T-cell (primary cell): ENCODE results near the gene SFTPB. TPM values are rescaled to one million over a fixed set of nuclear protein-coding genes. Genes with fewer than 3 reads are reported as not detected.

Experiments used
- ATAC-seq, 4 experiments: fragments of 200-7000 bp in 3 of 4; fragments of 150-1000 bp in 1 of 4; cut with Tn5 transposase; replicated peaks in 1 of 4; 1 replicate in 3 of 4; 2 replicates in 1 of 4; pipeline ENCODE4 v1.10.0; 2021; ENCODE audit warnings: moderate library complexity in 3 of 4, mild to moderate bottlenecking in 2 of 4, moderate number of reproducible peaks in 1 of 4
- CTCF ChIA-PET, 2 donors: fragments of 300-600 bp; sonication (Branson Sonifier 250); formaldehyde crosslinking; loops; one replicate each; lab custom pipeline; 2022; ENCODE audit warnings: antibody characterized with exemption in 2 of 2; lab: Charles Lee
- POLR2A ChIA-PET, 2 donors: fragments of 300-600 bp; sonication (Branson Sonifier 250); formaldehyde crosslinking; loops; one replicate each; lab custom pipeline; 2022; ENCODE audit warnings: antibody characterized with exemption in 2 of 2; lab: Charles Lee
- DNase-seq, 35 experiments: peaks; one replicate each; pipeline versions ENCODE4 v3.0.0 to v3.0.0-alpha.2; 2013 to 2023
- H3K27ac ChIP-seq: one replicate; pipeline ENCODE4 v1.5.1; 2013; ENCODE audit warnings: low read length
- H3K27me3 ChIP-seq, 2 experiments: replicated peaks in 1 of 2; 1 replicate in 1 of 2; 2 replicates in 1 of 2; pipeline versions ENCODE4 v1.6.1 to v1.7.0; 2013; ENCODE audit warnings: low read length in 1 of 2, mixed read lengths in 1 of 2; ENCODE audit not compliant: control insufficient read depth in 2 of 2, insufficient read depth in 2 of 2; ENCODE audit errors: extremely low read depth in 1 of 2
- H3K36me3 ChIP-seq, 2 donors: 1 replicate in 1 of 2; 2 replicates in 1 of 2; pipeline versions ENCODE4 v1.6.1 to v1.7.0; 2013; ENCODE audit warnings: low read length in 1 of 2; ENCODE audit not compliant: control insufficient read depth in 2 of 2, insufficient read depth in 1 of 2; ENCODE audit errors: extremely low read depth in 1 of 2
- H3K4me1 ChIP-seq, 2 experiments: 1 replicate in 1 of 2; 2 replicates in 1 of 2; pipeline versions ENCODE4 v1.6.1 to v1.7.0; 2013; ENCODE audit warnings: low read length in 2 of 2, mixed read lengths in 1 of 2; ENCODE audit not compliant: insufficient read depth in 2 of 2, control insufficient read depth in 1 of 2; ENCODE audit errors: extremely low read depth in 1 of 2
- H3K4me3 ChIP-seq, 2 donors: 1 replicate in 1 of 2; 2 replicates in 1 of 2; pipeline versions ENCODE4 v1.5.1 to v1.7.0; 2013; ENCODE audit warnings: mild to moderate bottlenecking in 2 of 2, low read length in 1 of 2, moderate library complexity in 1 of 2; ENCODE audit not compliant: control insufficient read depth in 1 of 2; ENCODE audit errors: extremely low read depth in 1 of 2
- H3K9me3 ChIP-seq: 2 replicates; pipeline ENCODE4 v1.7.0; 2013
- H3K27ac Mint-ChIP-seq, 2 donors: one replicate each; pipeline ENCODE4 v1.8.0; 2020 to 2021; ENCODE audit warnings: mild to moderate bottlenecking in 2 of 2, mixed read lengths in 2 of 2
- H3K27me3 Mint-ChIP-seq, 2 donors: one replicate each; pipeline ENCODE4 v1.8.0; 2021 to 2022; ENCODE audit warnings: mixed read lengths in 2 of 2
- H3K36me3 Mint-ChIP-seq: one replicate; pipeline ENCODE4 v1.8.0; 2021; ENCODE audit warnings: mixed read lengths
- H3K4me1 Mint-ChIP-seq, 3 donors: one replicate each; pipeline ENCODE4 v1.8.0; 2020 to 2022; ENCODE audit warnings: mixed read lengths in 3 of 3, mild to moderate bottlenecking in 1 of 3
- H3K4me3 Mint-ChIP-seq, 3 donors: one replicate each; pipeline ENCODE4 v1.8.0; 2020 to 2022; ENCODE audit warnings: mild to moderate bottlenecking in 3 of 3, mixed read lengths in 3 of 3, moderate library complexity in 3 of 3
- H3K9me3 Mint-ChIP-seq, 3 donors: one replicate each; pipeline ENCODE4 v1.8.0; 2020 to 2022; ENCODE audit warnings: mixed read lengths in 3 of 3
- WGBS: methylation state at CpG from one replicate; pipeline ENCODE4 v1.1.5; 2013; ENCODE audit warnings: missing lambda C conversion rate; ENCODE audit not compliant: insufficient coverage; 5-methylcytosine and 5-hydroxymethylcytosine counted together
- total RNA-seq, 35 experiments: library from RNA in 6 of 35; stranded (reverse) in 6 of 35; fragments of 120-200 nt in 1 of 35; gene quantifications; one replicate each; pipeline versions ENCODE4 v1.2.1 to v1.2.4 and lab custom pipeline; 2013 to 2026

Gene SFTPB
- total RNA-seq, 5 donors from 2014 or later (not counting 1 experiment from before 2014, with no cell fraction given), result 11.6 to 18.6 (median 16.0) TPM; not detected in 2

DNA sequence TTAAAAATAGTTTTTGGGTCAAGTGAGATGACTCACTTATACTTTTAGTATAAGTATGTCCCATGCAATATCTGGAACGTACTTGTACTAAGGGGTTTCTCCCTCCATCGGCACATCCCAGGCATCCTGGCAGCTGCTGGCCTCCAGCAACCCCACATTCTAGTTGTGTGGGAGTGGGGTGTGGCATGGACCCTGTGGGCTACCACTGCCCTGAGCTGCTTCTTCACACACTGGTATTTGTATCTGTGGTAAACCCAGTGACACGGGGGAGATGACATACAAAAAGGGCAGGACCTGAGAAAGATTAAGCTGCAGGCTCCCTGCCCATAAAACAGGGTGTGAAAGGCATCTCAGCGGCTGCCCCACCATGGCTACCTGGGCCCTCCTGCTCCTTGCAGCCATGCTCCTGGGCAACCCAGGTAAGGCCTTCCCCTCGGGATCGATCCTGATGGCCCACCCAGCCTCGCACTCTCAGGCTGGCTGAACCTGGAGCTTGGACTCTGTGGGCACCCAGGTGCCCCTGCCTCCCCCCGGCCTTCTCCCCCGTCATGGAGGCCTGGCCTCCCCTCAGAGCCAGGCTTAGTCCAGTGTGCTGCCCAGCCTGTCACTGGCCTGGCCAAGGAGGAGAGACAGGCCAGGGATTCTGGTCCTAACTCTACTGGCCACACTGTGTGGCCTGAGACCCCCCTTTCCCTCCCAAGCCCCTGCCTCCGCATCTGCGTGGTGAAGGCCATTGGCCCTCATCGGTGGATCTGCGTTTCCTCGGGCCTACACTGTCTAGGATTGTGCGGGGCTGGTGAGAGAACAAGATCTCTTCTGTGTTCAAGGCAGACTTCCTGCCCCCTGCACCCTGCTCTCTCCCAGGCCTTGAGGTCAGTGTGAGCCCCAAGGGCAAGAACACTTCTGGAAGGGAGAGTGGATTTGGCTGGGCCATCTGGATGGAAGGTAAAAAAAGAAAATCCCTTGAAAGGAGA, 26.3 kb upstream of the SFTPB start, which contains the start of gene GNLY:
Gene GNLY, plus strand, starts transcription at position 307 of the 974 bp plus-strand sequence. Its CDS starts 61 bp downstream, at position 368.
- peak within 1 kb of the TSS in 1 of 2 donors; percentile 41 for H3K4me3 ChIP-seq
- peaks cover 0 to 26% of the 10 kb centered on the region in 2 experiments for H3K4me1 ChIP-seq
- DNase-seq, result peak in 16 of 35 experiments; percentile 15 to 48 (median 22)
- no peaks in the 10 kb centered on the region for H3K9me3 Mint-ChIP-seq
- POLR2A ChIA-PET, result no interaction called here
- H3K27me3 Mint-ChIP-seq, result no peaks in the 10 kb centered on the region
- peak in 2 of 4 experiments; percentile 38 to 56 for ATAC-seq
- peak within 1 kb of the TSS; percentile 71 for H3K27ac ChIP-seq
- H3K27ac Mint-ChIP-seq, result peak within 1 kb of the TSS; percentile 52 to 66
- CTCF ChIA-PET, result interaction anchor here in 1 of 2 donors (0.6 to 1.0 kb wide), 6 partner anchors 10 to 234 kb away, joined by 3 to 4 read pairs (median 3); no protein-coding TSS in a partner anchor
- peaks cover 0 to 2% (median 0%) of the 10 kb centered on the region in 3 donors for H3K4me1 Mint-ChIP-seq
- no peaks in the 10 kb centered on the region for H3K9me3 ChIP-seq
- H3K4me3 Mint-ChIP-seq, result peak within 1 kb of the TSS; percentile 23 to 60 (median 57)
- WGBS, result 71% methylated on average over 12 of the region's 15 CpGs
- peaks cover 0 to 11% of the 10 kb centered on the region in 2 experiments for H3K27me3 ChIP-seq
- no peaks in the 10 kb centered on the region for H3K36me3 ChIP-seq
- no peaks in the 10 kb centered on the region for H3K36me3 Mint-ChIP-seq

DNA sequence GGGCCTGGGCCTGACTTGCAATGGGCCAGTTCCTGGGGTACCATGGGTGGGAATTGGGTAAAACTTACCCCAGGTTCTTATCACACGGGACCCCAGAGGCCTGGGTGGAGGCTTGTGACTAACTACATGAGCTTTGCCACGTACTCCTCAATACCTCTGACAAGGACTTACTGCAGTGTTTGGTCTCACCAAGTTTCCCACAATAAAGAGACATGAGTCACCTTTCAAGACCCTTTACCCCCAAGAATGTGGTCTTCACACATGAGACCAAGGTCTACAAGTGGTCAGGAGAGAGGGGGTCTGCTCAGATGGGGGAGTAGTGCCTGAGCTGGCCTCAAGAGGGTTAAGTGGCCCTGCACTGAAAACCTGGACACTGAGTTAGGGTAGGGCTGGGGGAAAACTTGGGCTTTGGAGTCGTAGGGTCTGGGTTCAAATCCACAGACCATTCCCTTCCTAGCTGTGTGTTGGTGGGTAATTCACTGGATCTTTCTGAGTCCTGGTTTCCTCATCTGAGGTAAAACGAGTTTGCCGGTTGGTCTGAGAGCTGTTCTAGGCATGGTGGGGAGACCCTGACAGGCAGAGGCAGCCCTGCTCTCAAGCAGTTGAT, 24.1 kb upstream of the SFTPB start:
- no peaks in the 10 kb centered on the region for H3K36me3 Mint-ChIP-seq
- peak overlapping the region in 1 of 2 donors; percentile 15 for H3K27ac Mint-ChIP-seq

DNA sequence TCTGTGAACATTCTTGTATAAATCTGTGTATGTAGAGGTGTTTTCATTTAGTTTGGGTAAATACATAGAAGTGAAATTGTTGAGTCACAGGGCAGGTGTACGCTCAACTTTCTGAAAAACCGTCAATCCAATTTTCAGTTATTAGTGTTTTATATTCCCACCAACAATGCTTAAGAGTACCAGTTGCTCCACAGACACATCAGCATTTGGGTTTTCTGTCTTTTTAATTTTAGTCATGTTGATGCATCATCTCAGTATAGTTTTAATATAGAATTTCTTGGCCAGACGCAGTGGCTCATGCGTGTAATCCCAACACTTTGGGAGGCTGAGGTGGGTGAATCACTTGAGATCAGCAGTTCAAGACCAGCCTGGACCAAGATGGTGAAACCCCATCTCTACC, 22.9 kb upstream of the SFTPB start:
- Mint-ChIP-seq H3K9me3 (no peaks in the 10 kb centered on the region), H3K27me3 (peaks cover 0 to 2% of the 10 kb centered on the region in 2 donors), H3K27ac (no peak overlapping the region), H3K4me3 (no peak overlapping the region), H3K36me3 (no peaks in the 10 kb centered on the region), H3K4me1 (peaks cover 0 to 2% (median 0%) of the 10 kb centered on the region in 3 donors)
- no peaks in the 10 kb centered on the region for H3K9me3 ChIP-seq
- H3K36me3 ChIP-seq, result no peaks in the 10 kb centered on the region
- ATAC-seq, result no peak
- peaks cover 0 to 17% of the 10 kb centered on the region in 2 experiments for H3K4me1 ChIP-seq
- H3K27ac ChIP-seq, result no peak overlapping the region
- DNase-seq, result no peak
- H3K27me3 ChIP-seq, result peaks cover 0 to 5% of the 10 kb centered on the region in 2 experiments
- ChIA-PET CTCF (no interaction called here), POLR2A (no interaction called here)
- H3K4me3 ChIP-seq, result no peak overlapping the region
- WGBS, result no CpG with 5 or more reads among the region's 4 CpGs

More for the DNA sequence above, 24.1 kb upstream of the SFTPB start:
- ChIA-PET POLR2A (no interaction called here), CTCF (interaction anchor here in 1 of 2 donors (1.4 kb wide), 1 partner anchor 55 kb away, joined by 6 read pairs; no protein-coding TSS in a partner anchor)
- H3K9me3 Mint-ChIP-seq, result no peaks in the 10 kb centered on the region
- no peaks in the 10 kb centered on the region for H3K27me3 Mint-ChIP-seq
- H3K4me3 ChIP-seq, result no peak overlapping the region
- 66% methylated on average over 3 of the region's 5 CpGs for WGBS
- peak in 1 of 4 experiments; percentile 22 for ATAC-seq
- H3K9me3 ChIP-seq, result no peaks in the 10 kb centered on the region
- peaks cover 0 to 7% of the 10 kb centered on the region in 2 experiments for H3K27me3 ChIP-seq
- H3K4me1 Mint-ChIP-seq, result peaks cover 0 to 2% (median 0%) of the 10 kb centered on the region in 3 donors
- peak overlapping the region; percentile 3 for H3K27ac ChIP-seq
- H3K36me3 ChIP-seq, result no peaks in the 10 kb centered on the region
- no peak for DNase-seq
- peaks cover 0 to 19% of the 10 kb centered on the region in 2 experiments for H3K4me1 ChIP-seq
- no peak overlapping the region for H3K4me3 Mint-ChIP-seq

DNA sequence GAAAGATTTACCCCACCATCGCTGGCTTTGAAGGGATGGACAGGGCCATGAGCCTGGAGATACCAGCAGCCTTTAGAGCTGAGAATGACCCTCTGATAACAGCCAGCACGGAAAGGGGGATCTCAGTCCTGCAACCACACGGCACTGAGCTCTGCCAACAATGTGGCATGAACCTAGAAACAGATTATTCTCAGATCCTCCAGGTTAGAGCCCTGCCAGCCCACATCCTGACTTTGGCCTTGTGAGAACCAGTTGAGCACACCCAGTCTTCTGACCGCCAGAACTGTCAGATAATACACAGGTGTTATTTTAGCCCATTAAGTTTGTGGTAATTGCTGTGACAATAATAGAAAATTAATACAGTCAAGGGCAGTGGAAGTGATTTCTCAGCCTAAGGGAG, 16.8 kb upstream of the SFTPB start:
- H3K27ac ChIP-seq, result peak overlapping the region; percentile 15
- Mint-ChIP-seq H3K27ac (no peak overlapping the region), H3K4me1 (peaks cover 0 to 5% (median 1%) of the 10 kb centered on the region in 3 donors), H3K9me3 (no peaks in the 10 kb centered on the region), H3K4me3 (no peak overlapping the region), H3K36me3 (no peaks in the 10 kb centered on the region), H3K27me3 (peaks cover 0 to 5% of the 10 kb centered on the region in 2 donors)
- DNase-seq (no peak), ATAC-seq (no peak)
- no peak overlapping the region for H3K4me3 ChIP-seq
- H3K27me3 ChIP-seq, result peaks cover 0 to 7% of the 10 kb centered on the region in 2 experiments
- 49% methylated on average over 2 of the region's 4 CpGs for WGBS
- H3K36me3 ChIP-seq, result no peaks in the 10 kb centered on the region
- peaks cover 0 to 7% of the 10 kb centered on the region in 2 experiments for H3K4me1 ChIP-seq
- POLR2A ChIA-PET, result no interaction called here
- CTCF ChIA-PET, result no interaction called here
- H3K9me3 ChIP-seq, result no peaks in the 10 kb centered on the region

DNA sequence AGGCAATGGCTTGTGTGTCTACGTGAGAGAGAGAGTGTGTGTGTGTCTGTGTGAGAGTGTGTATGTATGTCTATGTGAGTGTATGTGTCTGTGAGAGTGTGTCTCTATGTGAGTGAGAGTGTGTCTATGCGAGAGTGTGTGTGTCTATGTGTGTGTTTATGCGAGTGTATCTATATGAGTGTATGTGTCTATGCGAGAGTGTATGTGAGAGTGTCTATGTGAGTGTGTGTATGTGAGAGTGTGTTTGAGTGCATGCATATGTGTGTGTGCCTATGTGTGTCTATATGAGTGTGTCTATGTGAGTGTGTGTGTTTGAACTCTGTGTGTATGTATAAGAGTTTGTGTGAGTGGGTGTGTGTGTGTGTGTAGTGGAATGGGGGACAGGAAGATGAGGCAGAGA, 16.4 kb upstream of the SFTPB start:
- DNase-seq, result no peak
- Histone ChIP-seq H3K4me1 (peaks cover 0 to 9% of the 10 kb centered on the region in 2 experiments), H3K36me3 (no peaks in the 10 kb centered on the region), H3K9me3 (no peaks in the 10 kb centered on the region), H3K27ac (peak overlapping the region; percentile 15), H3K4me3 (no peak overlapping the region), H3K27me3 (peaks cover 0 to 7% of the 10 kb centered on the region in 2 experiments)
- no peak overlapping the region for H3K4me3 Mint-ChIP-seq
- ChIA-PET POLR2A (no interaction called here), CTCF (no interaction called here)
- peak in 1 of 4 experiments; percentile 19 for ATAC-seq
- peaks cover 0 to 5% of the 10 kb centered on the region in 2 donors for H3K27me3 Mint-ChIP-seq
- no peaks in the 10 kb centered on the region for H3K9me3 Mint-ChIP-seq
- peaks cover 0 to 5% (median 1%) of the 10 kb centered on the region in 3 donors for H3K4me1 Mint-ChIP-seq
- no peaks in the 10 kb centered on the region for H3K36me3 Mint-ChIP-seq
- 92% methylated on average over 4 of the region's 4 CpGs for WGBS
- H3K27ac Mint-ChIP-seq, result no peak overlapping the region

DNA sequence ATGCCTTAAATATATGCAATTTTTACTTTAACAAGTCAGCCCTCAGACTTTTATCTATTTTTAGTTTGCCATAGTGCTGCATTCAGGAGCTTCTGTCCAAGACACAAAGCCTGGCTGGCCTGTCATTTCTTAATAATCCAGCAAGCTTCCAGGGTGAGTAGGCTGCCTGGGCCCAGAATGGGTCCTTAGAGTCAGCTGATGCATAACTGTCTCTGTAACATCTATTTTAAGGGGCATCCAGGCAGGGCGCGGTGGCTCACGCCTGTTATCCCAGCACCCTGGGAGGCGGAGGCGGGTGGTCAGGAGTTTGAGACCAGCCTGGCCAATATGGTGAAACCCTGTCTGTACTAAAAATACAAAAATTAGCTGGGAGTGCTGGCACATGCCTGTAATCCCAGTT, 14.4 kb upstream of the SFTPB start:
- CTCF ChIA-PET, result interaction anchor here in 1 of 2 donors (0.5 kb wide), 1 partner anchor 13 kb away, joined by 3 read pairs; no protein-coding TSS in a partner anchor
- no peak overlapping the region for H3K27ac ChIP-seq
- peaks cover 0 to 17% of the 10 kb centered on the region in 2 experiments for H3K27me3 ChIP-seq
- no peak overlapping the region for H3K27ac Mint-ChIP-seq
- no peaks in the 10 kb centered on the region for H3K36me3 ChIP-seq
- H3K4me3 ChIP-seq, result no peak overlapping the region
- H3K27me3 Mint-ChIP-seq, result peaks cover 4 to 5% of the 10 kb centered on the region in 2 donors
- no peak overlapping the region for H3K4me3 Mint-ChIP-seq
- POLR2A ChIA-PET, result no interaction called here
- peaks cover 8 to 13% (median 8%) of the 10 kb centered on the region in 3 donors for H3K4me1 Mint-ChIP-seq
- H3K36me3 Mint-ChIP-seq, result no peaks in the 10 kb centered on the region
- DNase-seq (no peak), ATAC-seq (no peak)
- no peaks in the 10 kb centered on the region for H3K9me3 ChIP-seq
- peaks cover 0 to 15% of the 10 kb centered on the region in 2 experiments for H3K4me1 ChIP-seq
- WGBS, result 98% methylated on average over 5 of the region's 5 CpGs
- no peaks in the 10 kb centered on the region for H3K9me3 Mint-ChIP-seq
